ENCODE measurements around the gene SMPX.

The SMPX gene

GRCh38 chrX:21666679-21667078 lies 91.2 kb downstream of the SMPX start:
- Histone ChIP-seq H3K36me3 (ENCODE audit: insufficient read depth, low read length) (no peaks in the 10 kb centered on the region), H3K9me3 (replicated peaks; ENCODE audit: low read length) (no peaks in the 10 kb centered on the region), H3K4me1 (ENCODE audit: control insufficient read depth, insufficient read depth, low read length) (peaks cover 11% of the 10 kb centered on the region), H3K9ac (ENCODE audit: low read depth, low read length) (no peak overlapping the region), H3K4me2 (ENCODE audit: low read length) (peak overlapping the region; percentile 25), H3K27me3 (ENCODE audit: control insufficient read depth, insufficient read depth, low read length) (no peaks in the 10 kb centered on the region), H3K4me3 (ENCODE audit: low read length) (no peak overlapping the region)

GRCh38 chrX:21666252-21666651 lies 91.7 kb downstream of the SMPX start:
- Histone ChIP-seq H3K4me1 (ENCODE audit: control insufficient read depth, insufficient read depth, low read length) (peaks cover 11% of the 10 kb centered on the region), H3K27me3 (ENCODE audit: control insufficient read depth, insufficient read depth, low read length) (no peaks in the 10 kb centered on the region), H3K4me3 (ENCODE audit: low read length) (no peak overlapping the region), H3K9me3 (replicated peaks; ENCODE audit: low read length) (no peaks in the 10 kb centered on the region), H3K4me2 (ENCODE audit: low read length) (peak overlapping the region; percentile 25), H3K36me3 (ENCODE audit: insufficient read depth, low read length) (no peaks in the 10 kb centered on the region), H3K9ac (ENCODE audit: low read depth, low read length) (no peak overlapping the region)

- Histone ChIP-seq H3K9ac (ENCODE audit: low read depth, low read length) (no peak overlapping the region), H3K4me1 (ENCODE audit: control insufficient read depth, insufficient read depth, low read length) (peaks cover 15% of the 10 kb centered on the region), H3K9me3 (replicated peaks; ENCODE audit: low read length) (no peaks in the 10 kb centered on the region), H3K36me3 (ENCODE audit: insufficient read depth, low read length) (no peaks in the 10 kb centered on the region), H3K4me2 (ENCODE audit: low read length) (no peak overlapping the region), H3K27me3 (ENCODE audit: control insufficient read depth, insufficient read depth, low read length) (no peaks in the 10 kb centered on the region), H3K4me3 (ENCODE audit: low read length) (no peak overlapping the region)
These were observed 95.2 kb downstream of the SMPX start for GRCh38 chrX:21662761-21663160.

- Histone ChIP-seq H3K4me1 (ENCODE audit: control insufficient read depth, insufficient read depth, low read length) (peaks cover 6% of the 10 kb centered on the region), H3K4me3 (ENCODE audit: low read length) (no peak overlapping the region), H3K36me3 (ENCODE audit: insufficient read depth, low read length) (no peaks in the 10 kb centered on the region), H3K27me3 (ENCODE audit: control insufficient read depth, insufficient read depth, low read length) (no peaks in the 10 kb centered on the region), H3K9me3 (replicated peaks; ENCODE audit: low read length) (no peaks in the 10 kb centered on the region), H3K9ac (ENCODE audit: low read depth, low read length) (no peak overlapping the region), H3K4me2 (ENCODE audit: low read length) (no peak overlapping the region)
These were observed 96.6 kb downstream of the SMPX start for GRCh38 chrX:21661316-21661715.

- Histone ChIP-seq H3K9ac (ENCODE audit: low read depth, low read length) (no peak overlapping the region), H3K9me3 (replicated peaks; ENCODE audit: low read length) (no peaks in the 10 kb centered on the region), H3K36me3 (ENCODE audit: insufficient read depth, low read length) (no peaks in the 10 kb centered on the region), H3K4me2 (ENCODE audit: low read length) (no peak overlapping the region), H3K27me3 (ENCODE audit: control insufficient read depth, insufficient read depth, low read length) (no peaks in the 10 kb centered on the region), H3K4me1 (ENCODE audit: control insufficient read depth, insufficient read depth, low read length) (peaks cover 5% of the 10 kb centered on the region), H3K4me3 (ENCODE audit: low read length) (no peak overlapping the region)
These were observed 97.8 kb downstream of the SMPX start for GRCh38 chrX:21660156-21660555.

GRCh38 chrX:21659320-21659719 lies 98.6 kb downstream of the SMPX start:
- Histone ChIP-seq H3K4me2 (ENCODE audit: low read length) (peak overlapping the region; percentile 80), H3K36me3 (ENCODE audit: insufficient read depth, low read length) (no peaks in the 10 kb centered on the region), H3K9ac (ENCODE audit: low read depth, low read length) (no peak overlapping the region), H3K4me3 (ENCODE audit: low read length) (no peak overlapping the region), H3K4me1 (ENCODE audit: control insufficient read depth, insufficient read depth, low read length) (peaks cover 5% of the 10 kb centered on the region), H3K27me3 (ENCODE audit: control insufficient read depth, insufficient read depth, low read length) (no peaks in the 10 kb centered on the region), H3K9me3 (replicated peaks; ENCODE audit: low read length) (no peaks in the 10 kb centered on the region)

GRCh38 chrX:21658746-21659145 lies 99.2 kb downstream of the SMPX start:
- peak overlapping the region; percentile 63 for H3K4me3 ChIP-seq (ENCODE audit: low read length)
- H3K4me2 ChIP-seq (ENCODE audit: low read length) = peak overlapping the region; percentile 80
- peaks cover 5% of the 10 kb centered on the region for H3K4me1 ChIP-seq (ENCODE audit: control insufficient read depth, insufficient read depth, low read length)
- H3K36me3 ChIP-seq (ENCODE audit: insufficient read depth, low read length) = no peaks in the 10 kb centered on the region
- H3K9me3 ChIP-seq (replicated peaks; ENCODE audit: low read length) = no peaks in the 10 kb centered on the region
- H3K9ac ChIP-seq (ENCODE audit: low read depth, low read length) = peak overlapping the region; percentile 53
- H3K27me3 ChIP-seq (ENCODE audit: control insufficient read depth, insufficient read depth, low read length) = no peaks in the 10 kb centered on the region

- peak within 1 kb of the TSS; percentile 80 for H3K4me2 ChIP-seq (ENCODE audit: low read length)
- peaks cover 5% of the 10 kb centered on the region for H3K4me1 ChIP-seq (ENCODE audit: control insufficient read depth, insufficient read depth, low read length)
- H3K9ac ChIP-seq (ENCODE audit: low read depth, low read length) = peak within 1 kb of the TSS; percentile 53
- H3K4me3 ChIP-seq (ENCODE audit: low read length) = peak within 1 kb of the TSS; percentile 63
- H3K27me3 ChIP-seq (ENCODE audit: control insufficient read depth, insufficient read depth, low read length) = no peaks in the 10 kb centered on the region
- no peaks in the 10 kb centered on the region for H3K36me3 ChIP-seq (ENCODE audit: insufficient read depth, low read length)
- no peaks in the 10 kb centered on the region for H3K9me3 ChIP-seq (replicated peaks; ENCODE audit: low read length)
These were observed 99.7 kb downstream of the SMPX start, which contains the start of gene KLHL34 for GRCh38 chrX:21658152-21658737. Gene KLHL34, minus strand, starts transcription at chrX:21658330. Its CDS starts 542 bp downstream, at chrX:21657788.

GRCh38 chrX:21657318-21658151 lies 100.4 kb downstream of the SMPX start:
- no peak overlapping the region for H3K9ac ChIP-seq (ENCODE audit: low read depth, low read length)
- H3K4me3 ChIP-seq (ENCODE audit: low read length) = peak overlapping the region; percentile 63
- H3K36me3 ChIP-seq (ENCODE audit: insufficient read depth, low read length) = no peaks in the 10 kb centered on the region
- H3K4me1 ChIP-seq (ENCODE audit: control insufficient read depth, insufficient read depth, low read length) = peaks cover 5% of the 10 kb centered on the region
- peak overlapping the region; percentile 80 for H3K4me2 ChIP-seq (ENCODE audit: low read length)
- no peaks in the 10 kb centered on the region for H3K9me3 ChIP-seq (replicated peaks; ENCODE audit: low read length)
- H3K27me3 ChIP-seq (ENCODE audit: control insufficient read depth, insufficient read depth, low read length) = no peaks in the 10 kb centered on the region

GRCh38 chrX:21656587-21657317 lies 101.2 kb downstream of the SMPX start:
- H3K4me3 ChIP-seq (ENCODE audit: low read length) = no peak overlapping the region
- peaks cover 5% of the 10 kb centered on the region for H3K4me1 ChIP-seq (ENCODE audit: control insufficient read depth, insufficient read depth, low read length)
- H3K9ac ChIP-seq (ENCODE audit: low read depth, low read length) = no peak overlapping the region
- H3K36me3 ChIP-seq (ENCODE audit: insufficient read depth, low read length) = no peaks in the 10 kb centered on the region
- no peak overlapping the region for H3K4me2 ChIP-seq (ENCODE audit: low read length)
- no peaks in the 10 kb centered on the region for H3K9me3 ChIP-seq (replicated peaks; ENCODE audit: low read length)
- no peaks in the 10 kb centered on the region for H3K27me3 ChIP-seq (ENCODE audit: control insufficient read depth, insufficient read depth, low read length)

Measured in skeletal muscle satellite cell (primary cell).